ENCODE measurements around the gene OBP2A. TPM values are rescaled to one million over a fixed set of nuclear protein-coding genes. Genes with fewer than 3 reads are reported as not detected.

Gene OBP2A
- total RNA-seq, 1 experiment from 2014 or later, result not detected

Other genes with a start within 250 kb of the OBP2A start
- gene PPP1R26, start 66.3 kb upstream of the OBP2A start, total RNA-seq (2014; rRNA removed; shearing (Covaris generic)), result 22.5 and 24.4 TPM in 2 replicates
- 64.6 and 75.3 TPM in 2 replicates for gene MRPS2, start 45.4 kb upstream of the OBP2A start, total RNA-seq (2014; rRNA removed; shearing (Covaris generic))
- not detected in 2 replicates for gene LCN1, start 24.7 kb upstream of the OBP2A start, total RNA-seq (2014; rRNA removed; shearing (Covaris generic))
- gene PAEP, start 15.6 kb downstream of the OBP2A start, total RNA-seq (2014; rRNA removed; shearing (Covaris generic)), result 41.1 and 45.8 TPM in 2 replicates
- gene GLT6D1, start 93.4 kb downstream of the OBP2A start, total RNA-seq (2014; rRNA removed; shearing (Covaris generic)), result not detected in 2 replicates
- gene LCN9, start 117.2 kb downstream of the OBP2A start, total RNA-seq (2014; rRNA removed; shearing (Covaris generic)), result not detected in 2 replicates
- 0.27 TPM in 1 of 2 replicates, not detected in the other for gene SOHLH1, start 153.4 kb downstream of the OBP2A start, total RNA-seq (2014; rRNA removed; shearing (Covaris generic))
- gene KCNT1, start 156.1 kb downstream of the OBP2A start, total RNA-seq (2014; rRNA removed; shearing (Covaris generic)), result not detected in 2 replicates